Measurements from ENCODE around the gene ZBTB16. TPM values are rescaled to one million over a fixed set of nuclear protein-coding genes. Genes with fewer than 3 reads are reported as not detected.

Gene ZBTB16
- polyA plus RNA-seq, 1 donor from 2014 or later, result 0.45 TPM

- H3K79me2 ChIP-seq (replicated peaks; ENCODE audit: insufficient read depth, low read length), result peaks cover 82% of the 10 kb centered on the region
- no peaks in the 10 kb centered on the region for H3K36me3 ChIP-seq (ENCODE audit: insufficient read depth, low read length)
- no peaks in the 10 kb centered on the region for H3K27me3 ChIP-seq (ENCODE audit: insufficient read depth, low read depth, low read length)
- no peaks in the 10 kb centered on the region for H4K20me1 ChIP-seq (ENCODE audit: insufficient read depth)
- no peak overlapping the region for H3K9ac ChIP-seq (ENCODE audit: low read length)
- TF ChIP-seq CTCF (IDR thresholded peaks at IDR 0.05; ENCODE audit: poor library complexity, severe bottlenecking) (no peak), RAD21 (conservative IDR thresholded peaks at IDR 0.05) (no peak), EZH2 (IDR thresholded peaks at IDR 0.05; ENCODE audit: borderline replicate concordance, insufficient read depth, low read length, poor library complexity, severe bottlenecking) (no peak), REST (IDR thresholded peaks at IDR 0.05; ENCODE audit: borderline replicate concordance) (no peak), POLR2AphosphoS5 (IDR thresholded peaks at IDR 0.05) (no peak)
- H3K9me3 ChIP-seq (ENCODE audit: low read length), result no peaks in the 10 kb centered on the region
- H3K27ac ChIP-seq (ENCODE audit: low read length), result no peak overlapping the region
- H3K4me2 ChIP-seq (ENCODE audit: low read length), result no peak overlapping the region
- no peaks in the 10 kb centered on the region for H3F3A ChIP-seq (ENCODE audit: insufficient read depth, low read length, poor library complexity, severe bottlenecking)
- H2AFZ ChIP-seq (ENCODE audit: low read depth, low read length), result no peak overlapping the region
- no peaks in the 10 kb centered on the region for H3K9me2 ChIP-seq (ENCODE audit: insufficient read depth, low read length)
- H3K4me3 ChIP-seq (ENCODE audit: low read length), result no peak overlapping the region
These were observed 24.9 kb downstream of the ZBTB16 start for GRCh38 chr11:114084414-114084813.

DNA sequence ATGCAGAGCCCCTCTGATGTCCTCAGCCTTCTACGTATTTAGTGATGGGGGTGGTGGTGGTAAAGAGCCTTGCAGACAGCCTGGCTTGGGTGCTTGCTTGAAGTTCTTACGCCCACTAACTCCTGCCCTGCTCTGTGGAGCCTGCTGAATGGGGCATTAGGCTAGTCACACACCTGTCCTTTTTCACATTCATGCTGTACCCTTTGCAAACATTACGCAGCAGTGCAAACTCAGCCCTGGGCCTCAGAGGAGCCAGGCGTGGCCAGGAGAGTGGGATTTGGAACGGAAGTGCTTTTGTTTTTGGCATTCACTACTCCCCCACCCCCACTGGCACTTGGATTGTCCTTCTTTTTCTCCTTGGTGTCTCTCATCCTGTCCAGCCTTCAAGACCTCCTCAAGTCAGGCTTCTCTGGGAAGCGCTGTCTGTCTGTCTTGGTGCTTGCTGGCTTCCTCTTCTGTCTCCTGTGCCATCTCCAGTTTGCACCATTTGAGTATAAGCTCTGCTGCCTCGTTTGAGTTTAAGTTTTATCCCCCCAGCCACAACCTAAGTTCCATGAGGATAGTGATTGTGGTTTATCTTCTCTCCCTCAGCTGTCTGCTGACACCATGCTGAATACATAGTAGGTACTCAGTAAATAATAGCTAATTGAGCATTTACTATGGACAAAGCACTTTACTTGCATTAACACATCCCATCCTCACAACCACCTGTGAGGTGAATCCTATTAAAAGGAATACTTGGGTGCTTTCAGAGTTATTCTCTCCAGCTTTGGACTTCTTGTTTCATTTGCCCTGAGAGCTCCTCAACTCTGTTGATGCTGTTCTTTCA, 26.7 kb downstream of the ZBTB16 start:
- no peak overlapping the region for H3K9ac ChIP-seq (ENCODE audit: low read length)
- H3K36me3 ChIP-seq (ENCODE audit: insufficient read depth, low read length), result no peaks in the 10 kb centered on the region
- H3K4me2 ChIP-seq (ENCODE audit: low read length), result no peak overlapping the region
- H2AFZ ChIP-seq (ENCODE audit: low read depth, low read length), result no peak overlapping the region
- H3K4me3 ChIP-seq (ENCODE audit: low read length), result no peak overlapping the region
- no peaks in the 10 kb centered on the region for H4K20me1 ChIP-seq (ENCODE audit: insufficient read depth)
- no peaks in the 10 kb centered on the region for H3K9me3 ChIP-seq (ENCODE audit: low read length)
- H3K9me2 ChIP-seq (ENCODE audit: insufficient read depth, low read length), result no peaks in the 10 kb centered on the region
- H3K27me3 ChIP-seq (ENCODE audit: insufficient read depth, low read depth, low read length), result no peaks in the 10 kb centered on the region
- no peak for TF ChIP-seq CTCF (IDR thresholded peaks at IDR 0.05; ENCODE audit: poor library complexity, severe bottlenecking)
- TF ChIP-seq SMC3 (conservative IDR thresholded peaks at IDR 0.05; ENCODE audit: poor library complexity), result no peak
- no peak for TF ChIP-seq EZH2 (IDR thresholded peaks at IDR 0.05; ENCODE audit: borderline replicate concordance, insufficient read depth, low read length, poor library complexity, severe bottlenecking)
- no peak for TF ChIP-seq EP300 (conservative IDR thresholded peaks at IDR 0.05; ENCODE audit: poor library complexity, severe bottlenecking)
- no peak for TF ChIP-seq TAF1 (IDR thresholded peaks at IDR 0.05; ENCODE audit: low read depth)
- TF ChIP-seq MXI1 (conservative IDR thresholded peaks at IDR 0.05; ENCODE audit: poor library complexity, severe bottlenecking), result no peak
- TF ChIP-seq POLR2AphosphoS5 (IDR thresholded peaks at IDR 0.05), result no peak
- TF ChIP-seq REST (IDR thresholded peaks at IDR 0.05; ENCODE audit: borderline replicate concordance), result no peak
- no peak for TF ChIP-seq RAD21 (conservative IDR thresholded peaks at IDR 0.05)
- no peaks in the 10 kb centered on the region for H3F3A ChIP-seq (ENCODE audit: insufficient read depth, low read length, poor library complexity, severe bottlenecking)
- H3K79me2 ChIP-seq (replicated peaks; ENCODE audit: insufficient read depth, low read length), result peaks cover 66% of the 10 kb centered on the region
- H3K27ac ChIP-seq (ENCODE audit: low read length), result no peak overlapping the region
